Liver (tissue), 9 donors: ENCODE measurements around the gene MOXD1. TPM values are rescaled to one million over a fixed set of nuclear protein-coding genes. Genes with fewer than 3 reads are reported as not detected.

Experiments
- DNase-seq: peaks from one replicate; pipeline ENCODE4 v3.0.0-alpha.2; 2017; ENCODE audit warnings: low spot score
- H3K27ac ChIP-seq, 2 donors: one replicate each; pipeline ENCODE4 v1.7.0; 2013; ENCODE audit warnings: inconsistent platforms in 2 of 2, low read length in 2 of 2, control low read depth in 1 of 2, low read depth in 1 of 2, mild to moderate bottlenecking in 1 of 2
- H3K27me3 ChIP-seq, 4 donors: one replicate each; pipeline versions ENCODE4 v1.6.1 to v1.7.0; 2013; ENCODE audit warnings: low read length in 3 of 4, inconsistent platforms in 1 of 4, mild to moderate bottlenecking in 1 of 4, moderate library complexity in 1 of 4; ENCODE audit not compliant: control insufficient read depth in 4 of 4, insufficient read depth in 4 of 4
- H3K36me3 ChIP-seq, 4 donors: one replicate each; pipeline versions ENCODE4 v1.6.1 to v1.7.0; 2013; ENCODE audit warnings: low read length in 3 of 4, mild to moderate bottlenecking in 3 of 4, low read depth in 1 of 4, moderate library complexity in 1 of 4; ENCODE audit not compliant: control insufficient read depth in 4 of 4, insufficient read depth in 3 of 4
- H3K4me1 ChIP-seq, 4 donors: one replicate each; pipeline versions ENCODE4 v1.6.1 to v1.7.0; 2013; ENCODE audit warnings: low read length in 3 of 4, mild to moderate bottlenecking in 3 of 4, moderate library complexity in 1 of 4; ENCODE audit not compliant: control insufficient read depth in 4 of 4, insufficient read depth in 4 of 4
- H3K4me3 ChIP-seq, 3 donors: one replicate each; pipeline versions ENCODE4 v1.6.1 to v1.7.0; 2013; ENCODE audit warnings: low read length in 3 of 3, control low read depth in 1 of 3, low read depth in 1 of 3, mild to moderate bottlenecking in 1 of 3
- H3K9ac ChIP-seq, 2 donors: one replicate each; pipeline ENCODE4 v1.7.0; 2013; ENCODE audit warnings: low read length in 2 of 2, mild to moderate bottlenecking in 2 of 2, moderate library complexity in 2 of 2, control low read depth in 1 of 2, low read depth in 1 of 2
- H3K9me3 ChIP-seq, 4 donors: one replicate each; pipeline versions ENCODE4 v1.6.1 to v1.7.0; 2013; ENCODE audit warnings: low read length in 3 of 4; ENCODE audit not compliant: control insufficient read depth in 4 of 4
- CTCF ChIP-seq: fragments of 150-350 bp; IDR thresholded peaks from 2 replicates; pipeline ENCODE4 v1.5.1; 2017; ENCODE audit warnings: improper control_type of control experiment, low read depth, low read length; ENCODE audit not compliant: missing input control
- HNF4G ChIP-seq: IDR thresholded peaks from 2 replicates; pipeline ENCODE4 v1.6.1; 2016; ENCODE audit warnings: antibody characterized with exemption
- RAD21 ChIP-seq, 2 donors: IDR thresholded peaks; 2 replicates each; pipeline ENCODE4 v1.6.1; 2016; ENCODE audit warnings: antibody characterized with exemption in 2 of 2, mild to moderate bottlenecking in 2 of 2
- REST ChIP-seq: IDR thresholded peaks from 2 replicates; pipeline ENCODE4 v1.6.1; 2016; ENCODE audit warnings: antibody characterized with exemption, mild to moderate bottlenecking
- SP1 ChIP-seq: IDR thresholded peaks from 2 replicates; pipeline ENCODE4 v1.6.1; 2018; ENCODE audit warnings: antibody characterized with exemption, mild to moderate bottlenecking
- TAF1 ChIP-seq: conservative IDR thresholded peaks from 2 replicates; pipeline ENCODE4 v1.6.1; 2016; ENCODE audit warnings: antibody characterized with exemption, mild to moderate bottlenecking
- YY1 ChIP-seq: IDR thresholded peaks from 2 replicates; pipeline ENCODE4 v1.6.1; 2016; ENCODE audit warnings: antibody characterized with exemption, mild to moderate bottlenecking
- WGBS: extraction: QIAGEN DNeasy Blood & Tissue Kit; methylation state at CpG from one replicate; pipeline ENCODE4 v1.1.7; 2013; 5-methylcytosine and 5-hydroxymethylcytosine counted together
- polyA plus RNA-seq, 2 donors: library from polyadenylated mRNA; stranded (reverse) in 1 of 2; unstranded in 1 of 2; fragments of 200-250 nt in 1 of 2; fragments of >200 nt in 1 of 2; fragmentation: Nextera tagmentation in 1 of 2; extraction: Ambion mirVana in 1 of 2; gene quantifications; one replicate each; pipeline versions ENCODE4 v1.2.1 to v1.2.3, GENCODE V29; 2013 to 2015
- total RNA-seq, 2 donors: library from RNA; depleted of rRNA; stranded (reverse); fragments of >200 nt; gene quantifications; one replicate each; pipeline ENCODE4 v1.2.3, GENCODE V29; 2014
- TF ChIP-seq, protein P1 (sequence below): IDR thresholded peaks from 2 replicates; pipeline ENCODE4 v1.6.1; 2016; ENCODE audit warnings: antibody characterized with exemption
- donor health status: healthy.
- donor health status: healthy.
- donor health status: healthy.
- donor health status: healthy.
- donor health status: healthy.

The MOXD1 gene
- total and polyA plus RNA-seq, 4 donors, result 0.14 to 0.48 (median 0.24) TPM

- TF ChIP-seq REST (no peak), HNF4G (no peak)
- TF ChIP-seq, protein P1, sequence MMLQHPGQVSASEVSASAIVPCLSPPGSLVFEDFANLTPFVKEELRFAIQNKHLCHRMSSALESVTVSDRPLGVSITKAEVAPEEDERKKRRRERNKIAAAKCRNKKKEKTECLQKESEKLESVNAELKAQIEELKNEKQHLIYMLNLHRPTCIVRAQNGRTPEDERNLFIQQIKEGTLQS, result no peak
These were observed 10.8 kb downstream of the MOXD1 start (continued) for GRCh38 chr6:132390451-132390850.

DNA sequence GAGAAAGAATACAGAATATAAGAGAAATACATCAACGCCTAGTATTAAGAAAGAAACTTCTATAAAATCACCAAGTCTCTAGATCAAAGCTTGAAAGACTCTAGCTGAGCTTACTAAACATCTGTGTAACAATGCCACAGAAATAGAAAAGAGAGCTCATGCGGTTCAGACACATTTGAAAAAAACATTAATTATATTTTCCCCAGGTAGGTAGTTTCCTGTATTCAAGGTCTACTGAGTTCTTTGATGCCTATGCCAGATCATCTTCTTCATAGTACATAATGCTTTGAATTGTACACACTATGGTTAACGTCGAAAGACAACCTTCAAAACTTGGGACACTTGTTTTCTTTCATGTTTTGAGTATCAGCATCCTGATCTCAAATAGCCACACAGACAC is 11.3 kb downstream of the MOXD1 start:
- no peak for TF ChIP-seq SP1
- TF ChIP-seq REST, result no peak
- no peak for TF ChIP-seq CTCF
- TF ChIP-seq TAF1, result no peak
- Histone ChIP-seq H3K9ac (no peak overlapping the region), H3K4me3 (no peak overlapping the region), H3K9me3 (no peaks in the 10 kb centered on the region), H3K4me1 (no peaks in the 10 kb centered on the region), H3K36me3 (no peaks in the 10 kb centered on the region), H3K27ac (no peak overlapping the region), H3K27me3 (no peaks in the 10 kb centered on the region)
- no peak for DNase-seq
- 87% methylated on average over 4 of the region's 4 CpGs for WGBS

DNA sequence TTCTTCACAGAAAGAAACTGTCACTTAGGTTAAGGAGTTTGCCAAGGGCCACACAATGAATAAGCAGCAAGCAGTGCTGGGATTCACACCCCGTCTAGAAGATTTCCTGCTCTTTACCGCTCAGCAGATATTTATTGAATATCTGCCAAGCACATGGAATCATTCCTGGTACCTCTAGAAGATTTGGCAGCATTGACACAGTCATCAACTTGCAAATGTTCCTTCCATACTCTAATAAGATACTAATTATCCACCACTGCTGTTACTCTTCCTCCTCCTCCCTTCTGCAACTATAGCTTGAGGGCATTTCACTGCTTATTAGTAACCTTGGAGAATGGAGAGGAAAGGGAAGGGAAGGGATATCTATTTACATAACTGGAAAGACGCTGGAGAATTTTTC is 13.0 kb downstream of the MOXD1 start:
- Histone ChIP-seq H3K4me3 (no peak overlapping the region), H3K27ac (no peak overlapping the region), H3K4me1 (no peaks in the 10 kb centered on the region), H3K36me3 (no peaks in the 10 kb centered on the region), H3K27me3 (peaks cover 0 to 4% (median 0%) of the 10 kb centered on the region in 4 donors), H3K9me3 (no peaks in the 10 kb centered on the region), H3K9ac (no peak overlapping the region)
- no peak for DNase-seq
- TF ChIP-seq YY1 (no peak), RAD21 (IDR thresholded peaks at IDR 0.05) (no peak)
- 59% methylated on average over 3 of the region's 3 CpGs for WGBS
